GM23338 (cell line): ENCODE results near the gene NAXE. TPM values are rescaled to one million over a fixed set of nuclear protein-coding genes. Genes with fewer than 3 reads are reported as not detected.

ENCODE experiments used
- ATAC-seq: fragments of 200-7000 bp; cut with Tn5 transposase; 3 replicates; pipeline ENCODE4 v1.9.1; 2020
- DNase-seq: peaks from one replicate; pipeline ENCODE4 v3.0.0-alpha.2; 2015; ENCODE audit warnings: low spot score
- H2AFZ ChIP-seq: fragments of 200-600 bp; sonication (generic); 2 replicates; pipeline ENCODE4 v1.8.0; 2016; ENCODE audit warnings: antibody characterized with exemption, mild to moderate bottlenecking, moderate library complexity
- H3F3A ChIP-seq: fragments of 200-600 bp; sonication (generic); replicated peaks from 2 replicates; pipeline ENCODE4 v1.8.0; 2017; ENCODE audit warnings: antibody characterized with exemption, mixed run types, low read depth
- H3K27ac ChIP-seq: fragments of 200-600 bp; sonication (generic); 2 replicates; pipeline ENCODE4 v1.6.1; 2016; ENCODE audit warnings: low read depth
- H3K27me3 ChIP-seq: fragments of 200-600 bp; sonication (generic); 2 replicates; pipeline ENCODE4 v1.8.0; 2016; ENCODE audit warnings: mild to moderate bottlenecking, mixed run types, moderate library complexity; ENCODE audit not compliant: insufficient read depth
- H3K36me3 ChIP-seq: fragments of 200-600 bp; sonication (generic); 2 replicates; pipeline ENCODE4 v1.8.0; 2016; ENCODE audit warnings: mild to moderate bottlenecking; ENCODE audit not compliant: insufficient read depth
- H3K4me1 ChIP-seq: fragments of 200-600 bp; sonication (generic); 2 replicates; pipeline ENCODE4 v1.8.0; 2016; ENCODE audit warnings: mild to moderate bottlenecking, moderate library complexity; ENCODE audit not compliant: insufficient read depth
- H3K4me2 ChIP-seq: fragments of 200-600 bp; sonication (generic); 2 replicates; pipeline ENCODE4 v1.7.1; 2017; ENCODE audit warnings: mixed run types
- H3K4me3 ChIP-seq: fragments of 200-600 bp; sonication (generic); 2 replicates; pipeline ENCODE4 v1.6.1; 2016; ENCODE audit warnings: mixed run types
- H3K79me2 ChIP-seq: fragments of 200-600 bp; sonication (generic); replicated peaks from 2 replicates; pipeline ENCODE4 v1.8.0; 2017; ENCODE audit warnings: mild to moderate bottlenecking; ENCODE audit not compliant: insufficient read depth
- H3K9me2 ChIP-seq: fragments of 200-600 bp; sonication (generic); 2 replicates; pipeline ENCODE4 v1.8.0; 2017; ENCODE audit not compliant: insufficient read depth
- H4K20me1 ChIP-seq: fragments of 200-600 bp; sonication (generic); replicated peaks from 2 replicates; pipeline ENCODE4 v1.8.0; 2017; ENCODE audit warnings: mild to moderate bottlenecking; ENCODE audit not compliant: insufficient read depth
- H3K27ac Mint-ChIP-seq: 2 replicates; pipeline ENCODE4 v1.8.0; 2020; ENCODE audit warnings: inconsistent platforms, mild to moderate bottlenecking, moderate library complexity, mixed read lengths
- H3K27me3 Mint-ChIP-seq: 3 replicates; pipeline ENCODE4 v1.8.0; 2022; ENCODE audit warnings: low read depth, mild to moderate bottlenecking, moderate library complexity, mixed read lengths, inconsistent platforms; ENCODE audit not compliant: insufficient read depth, poor library complexity
- H3K36me3 Mint-ChIP-seq: 3 replicates; pipeline ENCODE4 v1.8.0; 2021; ENCODE audit warnings: low read depth, mild to moderate bottlenecking, inconsistent platforms, moderate library complexity, mixed read lengths
- H3K4me1 Mint-ChIP-seq: 3 replicates; pipeline ENCODE4 v1.8.0; 2020; ENCODE audit warnings: mild to moderate bottlenecking, inconsistent platforms, mixed read lengths
- H3K4me3 Mint-ChIP-seq: 3 replicates; pipeline ENCODE4 v1.8.0; 2021; ENCODE audit warnings: moderate library complexity, mild to moderate bottlenecking, inconsistent platforms, mixed read lengths
- H3K9me3 Mint-ChIP-seq: 3 replicates; pipeline ENCODE4 v1.8.0; 2020; ENCODE audit warnings: moderate library complexity, mild to moderate bottlenecking, inconsistent platforms, mixed read lengths
- CTCF ChIP-seq, 2 experiments: fragments of 200-600 bp in 1 of 2; sonication (generic) in 1 of 2; conservative IDR thresholded peaks; 2 replicates each; pipeline versions ENCODE4 v1.5.1 to v1.6.1; 2016 to 2017; ENCODE audit warnings: antibody characterized with exemption in 2 of 2, low read depth in 2 of 2, mild to moderate bottlenecking in 2 of 2, moderate library complexity in 1 of 2
- NANOG ChIP-seq: IDR thresholded peaks from 2 replicates; pipeline ENCODE4 v1.6.1; 2016; ENCODE audit warnings: antibody characterized with exemption, borderline replicate concordance
- POLR2AphosphoS5 ChIP-seq: IDR thresholded peaks from 2 replicates; pipeline ENCODE4 v1.6.1; 2016; ENCODE audit warnings: antibody characterized with exemption, low read depth
- ZNF462 ChIP-seq: fragments of 250-450 bp; sonication (Bioruptor Pico); IDR thresholded peaks from 2 replicates; pipeline ENCODE4 v1.5.0; 2020; ENCODE audit warnings: mild to moderate bottlenecking, moderate library complexity
- polyA plus RNA-seq: library from polyadenylated mRNA; unstranded; fragments of >200 nt; fragmentation: Nextera tagmentation; extraction: Ambion mirVana; gene quantifications from 2 replicates; pipeline ENCODE4 v1.2.1, GENCODE V29; 2016
- total RNA-seq: library from RNA; depleted of rRNA; stranded (reverse); fragments of >200 nt; shearing (Covaris generic); gene quantifications from 2 replicates; pipeline ENCODE4 v1.2.3, GENCODE V29; 2014

Gene NAXE
- total and polyA plus RNA-seq, 2 experiments from 2014 or later, result 82.1 to 87.5 TPM

GRCh38 chr1:156608036-156608674 is 16.6 kb downstream of the NAXE start:
- Histone ChIP-seq H3K79me2 (no peaks in the 10 kb centered on the region), H3K4me2 (no peak overlapping the region), H3K4me1 (no peaks in the 10 kb centered on the region), H4K20me1 (no peaks in the 10 kb centered on the region), H3K9me2 (no peaks in the 10 kb centered on the region), H3K27me3 (no peaks in the 10 kb centered on the region), H2AFZ (no peak overlapping the region), H3F3A (no peaks in the 10 kb centered on the region; the same call in none of the 2 replicates), H3K4me3 (no peak overlapping the region), H3K27ac (no peak overlapping the region), H3K36me3 (no peaks in the 10 kb centered on the region)
- Mint-ChIP-seq H3K27ac (peak overlapping the region; percentile 49; the same call in 1 of the 2 replicates), H3K4me1 (peaks cover 14% of the 10 kb centered on the region), H3K27me3 (no peaks in the 10 kb centered on the region), H3K9me3 (no peaks in the 10 kb centered on the region), H3K36me3 (no peaks in the 10 kb centered on the region), H3K4me3 (no peak overlapping the region)
- DNase-seq, result peak; percentile 92
- peak; percentile 96 for ATAC-seq
- TF ChIP-seq NANOG (no peak), CTCF (conservative IDR thresholded peaks at IDR 0.05; ENCODE audit: low read depth in 2 of 2) (peak; percentile 67 to 95), POLR2AphosphoS5 (no peak), ZNF462 (CRISPR knock-in tag) (no peak)
